ENCODE data around the gene ULK3. TPM values are rescaled to one million over a fixed set of nuclear protein-coding genes. Genes with fewer than 3 reads are reported as not detected.

The ULK3 gene
- total RNA-seq, 2 donors from 2014 or later: 34.9 to 72.2 TPM

GRCh38 chr15:74854453-74855022, 11.6 kb upstream of the ULK3 start:
- DNase-seq (ENCODE audit: low spot score): no peak
- Histone ChIP-seq H3K4me3 (no peak overlapping the region), H3K4me1 (ENCODE audit: control insufficient read depth in 1 of 2, low read depth in 2 of 2) (peaks cover 0 to 5% of the 10 kb centered on the region in 2 donors), H3K27me3 (replicated peaks; ENCODE audit: insufficient read depth) (no peaks in the 10 kb centered on the region), H3K36me3 (peaks cover 51% of the 10 kb centered on the region), H3K27ac (no peak overlapping the region), H3K9me3 (no peaks in the 10 kb centered on the region)
- no peak for TF ChIP-seq CTCF (IDR thresholded peaks at IDR 0.05)
- ATAC-seq (ENCODE audit: insufficient number of reproducible peaks, low FRiP score, low read depth): no peak

- Histone ChIP-seq H3K4me3 (no peak overlapping the region), H3K36me3 (peaks cover 65% of the 10 kb centered on the region), H3K4me1 (ENCODE audit: control insufficient read depth in 1 of 2, low read depth in 2 of 2) (peaks cover 0 to 5% of the 10 kb centered on the region in 2 donors), H3K9me3 (no peaks in the 10 kb centered on the region), H3K27ac (no peak overlapping the region), H3K27me3 (replicated peaks; ENCODE audit: insufficient read depth) (no peaks in the 10 kb centered on the region)
- no peak for TF ChIP-seq CTCF (IDR thresholded peaks at IDR 0.05)
- ATAC-seq (ENCODE audit: insufficient number of reproducible peaks, low FRiP score, low read depth) (no peak), DNase-seq (ENCODE audit: low spot score) (no peak)
These were observed 9.0 kb upstream of the ULK3 start for GRCh38 chr15:74851960-74852359.

GRCh38 chr15:74850393-74850792, 7.4 kb upstream of the ULK3 start:
- DNase-seq (ENCODE audit: low spot score) (no peak), ATAC-seq (ENCODE audit: insufficient number of reproducible peaks, low FRiP score, low read depth) (no peak)
- TF ChIP-seq CTCF (IDR thresholded peaks at IDR 0.05): no peak
- Histone ChIP-seq H3K27me3 (replicated peaks; ENCODE audit: insufficient read depth) (no peaks in the 10 kb centered on the region), H3K4me1 (ENCODE audit: control insufficient read depth in 1 of 2, low read depth in 2 of 2) (no peaks in the 10 kb centered on the region), H3K4me3 (no peak overlapping the region), H3K27ac (no peak overlapping the region), H3K36me3 (peaks cover 65% of the 10 kb centered on the region), H3K9me3 (no peaks in the 10 kb centered on the region)

- no peak for TF ChIP-seq CTCF (IDR thresholded peaks at IDR 0.05)
- Histone ChIP-seq H3K9me3 (no peaks in the 10 kb centered on the region), H3K36me3 (peaks cover 48% of the 10 kb centered on the region), H3K4me1 (ENCODE audit: control insufficient read depth in 1 of 2, low read depth in 2 of 2) (peaks cover 4 to 10% of the 10 kb centered on the region in 2 donors), H3K27me3 (replicated peaks; ENCODE audit: insufficient read depth) (no peaks in the 10 kb centered on the region), H3K4me3 (no peak overlapping the region), H3K27ac (no peak overlapping the region)
- DNase-seq (ENCODE audit: low spot score): no peak
- no peak for ATAC-seq (ENCODE audit: insufficient number of reproducible peaks, low FRiP score, low read depth)
These were observed 4.5 kb upstream of the ULK3 start for GRCh38 chr15:74847432-74847831.

- H3K27ac ChIP-seq: no peak overlapping the region
- no peaks in the 10 kb centered on the region for H3K27me3 ChIP-seq (replicated peaks; ENCODE audit: insufficient read depth)
- H3K9me3 ChIP-seq: no peaks in the 10 kb centered on the region
- no peak for TF ChIP-seq CTCF (IDR thresholded peaks at IDR 0.05)
- H3K4me3 ChIP-seq: no peak overlapping the region
- H3K36me3 ChIP-seq: peaks cover 30% of the 10 kb centered on the region
- H3K4me1 ChIP-seq (ENCODE audit: control insufficient read depth in 1 of 2, low read depth in 2 of 2): peaks cover 11 to 19% of the 10 kb centered on the region in 2 donors
- DNase-seq (ENCODE audit: low spot score): no peak
- ATAC-seq (ENCODE audit: insufficient number of reproducible peaks, low FRiP score, low read depth): no peak
These were observed 2.6 kb upstream of the ULK3 start for GRCh38 chr15:74845581-74845980.

All from thoracic aorta (tissue), 2 donors.